Lower leg skin (tissue), 4 donors: Measurements from ENCODE around the gene TNFSF8. TPM values are rescaled to one million over a fixed set of nuclear protein-coding genes. Genes with fewer than 3 reads are reported as not detected.

Experiments
- DNase-seq, 2 donors: peaks; one replicate each; pipeline ENCODE4 v3.0.0-alpha.2; 2019; ENCODE audit warnings: low spot score in 2 of 2
- H3K4me3 ChIP-seq: fragments of 200-600 bp; sonication (generic); 2 replicates; pipeline ENCODE4 v1.5.1; 2017; ENCODE audit warnings: mild to moderate bottlenecking, low read depth; ENCODE audit not compliant: poor library complexity, severe bottlenecking
- CTCF ChIP-seq, 3 donors: fragments of 450-650 bp; IDR thresholded peaks; one replicate each; pipeline ENCODE4 v1.5.1; 2016; ENCODE audit warnings: antibody characterized with exemption in 3 of 3, mild to moderate bottlenecking in 3 of 3, moderate library complexity in 2 of 3
- POLR2A ChIP-seq, 2 donors: fragments of 450-650 bp; IDR thresholded peaks; one replicate each; pipeline ENCODE4 v1.6.1; 2016 to 2017; ENCODE audit warnings: antibody characterized with exemption in 2 of 2, mild to moderate bottlenecking in 1 of 2, moderate library complexity in 1 of 2
- WGBS, 2 donors: methylation state at CpG; one replicate each; pipeline ENCODE4 v1.1.5; 2018; 5-methylcytosine and 5-hydroxymethylcytosine counted together
- intact Hi-C: fragments of 100-400 bp; cut with DNase I; formaldehyde crosslinking; loops from one replicate; pipeline ENCODE4 v1.15.0; 2023; ENCODE audit warnings: low total_unique reads
- total RNA-seq, 4 donors: library from RNA; depleted of rRNA; stranded (reverse); fragments of >200 nt; gene quantifications; one replicate each; pipeline ENCODE4 v1.1.0, GENCODE V29; 2016

TNFSF8 gene
- total RNA-seq, 4 donors from 2014 or later = 0.27 to 2.5 (median 0.93) TPM

GRCh38 chr9:114905170-114905940, 25.0 kb downstream of the TNFSF8 start:
- DNase-seq = no peak
- H3K4me3 ChIP-seq = no peak overlapping the region
- intact Hi-C loops = loop anchor here (10.0 kb wide), 1 partner anchor 109 kb away; no protein-coding TSS in a partner anchor
- 72 to 74% methylated on average over 7 of the region's 7 CpGs for WGBS, 2 donors
- TF ChIP-seq POLR2A (IDR thresholded peaks at IDR 0.05) = no peak
- no peak for TF ChIP-seq CTCF (IDR thresholded peaks at IDR 0.05)

GRCh38 chr9:114902786-114903524, 27.4 kb downstream of the TNFSF8 start:
- no peak for DNase-seq
- intact Hi-C loops = loop anchor here (10.0 kb wide), 1 partner anchor 112 kb away; no protein-coding TSS in a partner anchor
- no peak overlapping the region for H3K4me3 ChIP-seq
- 81 to 89% methylated on average over 4 of the region's 4 CpGs for whole genome bisulfite sequencing, 2 donors
- no peak for TF ChIP-seq POLR2A (IDR thresholded peaks at IDR 0.05)
- TF ChIP-seq CTCF (IDR thresholded peaks at IDR 0.05) = no peak

- H3K4me3 ChIP-seq = no peak overlapping the region
- no peak for DNase-seq
- TF ChIP-seq CTCF (IDR thresholded peaks at IDR 0.05) (no peak), POLR2A (IDR thresholded peaks at IDR 0.05) (no peak)
- intact Hi-C loops = loop anchor here (1.0 to 10.0 kb wide), 2 partner anchors 11 to 114 kb away; no protein-coding TSS in a partner anchor
- WGBS, 2 donors = 72 to 85% methylated on average over 1 of the region's 1 CpG
These were observed 29.2 kb downstream of the TNFSF8 start for GRCh38 chr9:114900942-114901802.

- intact Hi-C loops = loop anchor here (10.0 kb wide), 1 partner anchor 115 kb away; no protein-coding TSS in a partner anchor
- TF ChIP-seq POLR2A (IDR thresholded peaks at IDR 0.05) (no peak), CTCF (IDR thresholded peaks at IDR 0.05) (no peak)
- no peak overlapping the region for H3K4me3 ChIP-seq
- no peak for DNase-seq
These were observed 30.4 kb downstream of the TNFSF8 start for GRCh38 chr9:114899995-114900394.

GRCh38 chr9:114899461-114899860, 30.9 kb downstream of the TNFSF8 start:
- H3K4me3 ChIP-seq = no peak overlapping the region
- intact Hi-C loops = no loop called here
- DNase-seq = no peak
- whole genome bisulfite sequencing, 2 donors = 70 to 78% methylated on average over 2 of the region's 2 CpGs
- TF ChIP-seq POLR2A (IDR thresholded peaks at IDR 0.05) (no peak), CTCF (IDR thresholded peaks at IDR 0.05) (no peak)
